Activated naive CD8-positive, alpha-beta T cell treated with anti-CD3 and anti-CD28 coated beads for 36 hours (primary cell): ENCODE results near the gene NUDT16. TPM values are rescaled to one million over a fixed set of nuclear protein-coding genes. Genes with fewer than 3 reads are reported as not detected.
"Not testable (repeated sequence)": the region's sequence is repeated elsewhere in the genome, so short reads cannot be mapped to it uniquely, and the experiment has no call there.

Experiments used
- DNase-seq: peaks from one replicate; pipeline ENCODE4 v3.0.0; 2021
- H3K27ac Mint-ChIP-seq: one replicate; pipeline ENCODE4 v1.8.0; 2022; ENCODE audit warnings: mild to moderate bottlenecking, moderate library complexity, mixed read lengths
- H3K27me3 Mint-ChIP-seq: one replicate; pipeline ENCODE4 v1.8.0; 2022; ENCODE audit warnings: mild to moderate bottlenecking, mixed read lengths
- H3K36me3 Mint-ChIP-seq: one replicate; pipeline ENCODE4 v1.8.0; 2021; ENCODE audit warnings: mild to moderate bottlenecking, mixed read lengths
- H3K4me1 Mint-ChIP-seq: one replicate; pipeline ENCODE4 v1.8.0; 2021; ENCODE audit warnings: mixed read lengths
- H3K4me3 Mint-ChIP-seq: one replicate; pipeline ENCODE4 v1.8.0; 2022; ENCODE audit warnings: mild to moderate bottlenecking, moderate library complexity, mixed read lengths
- H3K9me3 Mint-ChIP-seq: one replicate; pipeline ENCODE4 v1.8.0; 2022; ENCODE audit warnings: mixed read lengths
- total RNA-seq, 2 experiments: library from RNA; stranded (reverse); gene quantifications; one replicate each; pipeline ENCODE4 v1.2.3, GENCODE V29; 2021

The NUDT16 gene
- 1 to 10 TPM; 5.7 TPM for total RNA-seq

GRCh38 chr3:131381445-131382291 is at the start of gene NUDT16:
TSS of gene NUDT16 (plus strand) at chr3:131381774. CDS start at chr3:131381805, 31 bp downstream.
- Mint-ChIP-seq H3K9me3 (no peaks in the 10 kb centered on the region), H3K36me3 (peaks cover 2% of the 10 kb centered on the region), H3K4me1 (peaks cover 14% of the 10 kb centered on the region), H3K27ac (peak within 1 kb of the TSS; percentile 85), H3K4me3 (peak within 1 kb of the TSS; percentile 94), H3K27me3 (no peaks in the 10 kb centered on the region)
- DNase-seq = peak; percentile 98

GRCh38 chr3:131338948-131339640 is 42.5 kb upstream of the NUDT16 start:
- Mint-ChIP-seq H3K36me3 (no peaks in the 10 kb centered on the region), H3K27me3 (no peaks in the 10 kb centered on the region), H3K9me3 (peaks cover 12% of the 10 kb centered on the region), H3K4me1 (no peaks in the 10 kb centered on the region), H3K27ac (no peak overlapping the region), H3K4me3 (no peak overlapping the region)
- DNase-seq = no peak

GRCh38 chr3:131341761-131342160 is 39.8 kb upstream of the NUDT16 start:
- H3K27ac Mint-ChIP-seq = no peak overlapping the region

GRCh38 chr3:131348911-131349310 is 32.7 kb upstream of the NUDT16 start:
- no peak for DNase-seq
- Mint-ChIP-seq H3K4me3 (no peak overlapping the region), H3K9me3 (peaks cover 6% of the 10 kb centered on the region), H3K4me1 (no peaks in the 10 kb centered on the region), H3K36me3 (no peaks in the 10 kb centered on the region), H3K27ac (no peak overlapping the region), H3K27me3 (no peaks in the 10 kb centered on the region)

More at GRCh38 chr3:131341761-131342160, 39.8 kb upstream of the NUDT16 start:
- Mint-ChIP-seq H3K9me3 (peaks cover 11% of the 10 kb centered on the region), H3K27me3 (no peaks in the 10 kb centered on the region), H3K4me3 (no peak overlapping the region), H3K36me3 (no peaks in the 10 kb centered on the region), H3K4me1 (no peaks in the 10 kb centered on the region)
- no peak for DNase-seq

GRCh38 chr3:131349454-131349853 is 32.1 kb upstream of the NUDT16 start:
- no peak overlapping the region for H3K27ac Mint-ChIP-seq
- DNase-seq = no peak
- H3K27me3 Mint-ChIP-seq = no peaks in the 10 kb centered on the region
- H3K36me3 Mint-ChIP-seq = no peaks in the 10 kb centered on the region
- H3K4me3 Mint-ChIP-seq = no peak overlapping the region
- H3K9me3 Mint-ChIP-seq = peaks cover under 1% of the 10 kb centered on the region
- no peaks in the 10 kb centered on the region for H3K4me1 Mint-ChIP-seq

- DNase-seq = no peak
- Mint-ChIP-seq H3K27ac (no peak overlapping the region), H3K27me3 (no peaks in the 10 kb centered on the region), H3K4me3 (no peak overlapping the region), H3K9me3 (no peaks in the 10 kb centered on the region), H3K4me1 (no peaks in the 10 kb centered on the region), H3K36me3 (no peaks in the 10 kb centered on the region)
These were observed 31.6 kb upstream of the NUDT16 start for GRCh38 chr3:131349946-131350347.

- DNase-seq = no peak
- no peaks in the 10 kb centered on the region for H3K9me3 Mint-ChIP-seq
- no peaks in the 10 kb centered on the region for H3K27me3 Mint-ChIP-seq
- no peaks in the 10 kb centered on the region for H3K36me3 Mint-ChIP-seq
- no peak overlapping the region for H3K4me3 Mint-ChIP-seq
- no peak overlapping the region for H3K27ac Mint-ChIP-seq
- H3K4me1 Mint-ChIP-seq = no peaks in the 10 kb centered on the region
These were observed 31.1 kb upstream of the NUDT16 start for GRCh38 chr3:131350506-131350905.

GRCh38 chr3:131353016-131353877 is 28.3 kb upstream of the NUDT16 start:
- DNase-seq = no peak
- H3K27me3 Mint-ChIP-seq = peaks cover 4% of the 10 kb centered on the region
- H3K9me3 Mint-ChIP-seq = no peaks in the 10 kb centered on the region
- H3K36me3 Mint-ChIP-seq = no peaks in the 10 kb centered on the region
- no peak overlapping the region for H3K4me3 Mint-ChIP-seq
- H3K27ac Mint-ChIP-seq = no peak overlapping the region
- no peaks in the 10 kb centered on the region for H3K4me1 Mint-ChIP-seq

GRCh38 chr3:131353986-131354385 is 27.6 kb upstream of the NUDT16 start:
- H3K36me3 Mint-ChIP-seq = no peaks in the 10 kb centered on the region
- no peaks in the 10 kb centered on the region for H3K4me1 Mint-ChIP-seq
- no peaks in the 10 kb centered on the region for H3K9me3 Mint-ChIP-seq

GRCh38 chr3:131356006-131356595 is 25.5 kb upstream of the NUDT16 start:
- no peak for DNase-seq
- Mint-ChIP-seq H3K36me3 (no peaks in the 10 kb centered on the region), H3K27ac (no peak overlapping the region), H3K4me1 (peaks cover 2% of the 10 kb centered on the region), H3K27me3 (peaks cover 12% of the 10 kb centered on the region), H3K4me3 (no peak overlapping the region), H3K9me3 (no peaks in the 10 kb centered on the region)

More at GRCh38 chr3:131353986-131354385, 27.6 kb upstream of the NUDT16 start:
- H3K27me3 Mint-ChIP-seq = peaks cover 4% of the 10 kb centered on the region
- DNase-seq = no peak
- H3K4me3 Mint-ChIP-seq = no peak overlapping the region
- no peak overlapping the region for H3K27ac Mint-ChIP-seq

- no peak overlapping the region for H3K27ac Mint-ChIP-seq
- peaks cover 24% of the 10 kb centered on the region for H3K27me3 Mint-ChIP-seq
- H3K36me3 Mint-ChIP-seq = peaks cover 2% of the 10 kb centered on the region
- no peak overlapping the region for H3K4me3 Mint-ChIP-seq
- H3K9me3 Mint-ChIP-seq = no peaks in the 10 kb centered on the region
- no peak for DNase-seq
- H3K4me1 Mint-ChIP-seq = peaks cover 5% of the 10 kb centered on the region
These were observed 24.3 kb upstream of the NUDT16 start for GRCh38 chr3:131357275-131357674.

- no peak for DNase-seq
- peaks cover 39% of the 10 kb centered on the region for H3K27me3 Mint-ChIP-seq
- H3K4me3 Mint-ChIP-seq = no peak overlapping the region
- H3K36me3 Mint-ChIP-seq = peaks cover 2% of the 10 kb centered on the region
- peaks cover 5% of the 10 kb centered on the region for H3K4me1 Mint-ChIP-seq
- H3K27ac Mint-ChIP-seq = no peak overlapping the region
- no peaks in the 10 kb centered on the region for H3K9me3 Mint-ChIP-seq
These were observed 21.3 kb upstream of the NUDT16 start for GRCh38 chr3:131360191-131360755.

GRCh38 chr3:131361066-131361463 is 20.5 kb upstream of the NUDT16 start:
- peak overlapping the region; percentile 7 for H3K4me3 Mint-ChIP-seq
- H3K4me1 Mint-ChIP-seq, DNase-seq, H3K9me3 Mint-ChIP-seq, H3K36me3 Mint-ChIP-seq: not testable (repeated sequence)
- peaks cover 46% of the 10 kb centered on the region for H3K27me3 Mint-ChIP-seq
- peak overlapping the region; percentile 4 for H3K27ac Mint-ChIP-seq
